ENCODE results near the gene TNFAIP1. TPM values are rescaled to one million over a fixed set of nuclear protein-coding genes. Genes with fewer than 3 reads are reported as not detected.

TNFAIP1 gene
- total RNA-seq, 2 donors from 2014 or later = 34.6 to 38.2 TPM

GRCh38 chr17:28367641-28368305, 32.2 kb downstream of the TNFAIP1 start:
- DNase-seq (no peak), ATAC-seq (no peak)
- intact Hi-C loops (cut with DNase I, micrococcal nuclease) = no loop called here

- ATAC-seq = no peak
Observed at GRCh38 chr17:28368306-28368831, 32.8 kb downstream of the TNFAIP1 start.

GRCh38 chr17:28368915-28369683, 33.5 kb downstream of the TNFAIP1 start:
- intact Hi-C loops (cut with DNase I, micrococcal nuclease) = no loop called here
- no peak for ATAC-seq
- no peak for DNase-seq

More at GRCh38 chr17:28368306-28368831, 32.8 kb downstream of the TNFAIP1 start:
- no peak for DNase-seq
- intact Hi-C loops (cut with DNase I, micrococcal nuclease) = no loop called here

- intact Hi-C loops (cut with DNase I, micrococcal nuclease) = no loop called here
- ATAC-seq (no peak), DNase-seq (no peak)
Observed at GRCh38 chr17:28369684-28370034, 34.1 kb downstream of the TNFAIP1 start.

GRCh38 chr17:28370035-28370743, 34.6 kb downstream of the TNFAIP1 start, which contains the start of gene VTN:
TSS of gene VTN (minus strand) at chr17:28370307. CDS start at chr17:28370203, 104 bp downstream.
- no peak for DNase-seq
- no peak for ATAC-seq
- intact Hi-C loops (cut with DNase I, micrococcal nuclease) = no loop called here

GRCh38 chr17:28370744-28371103, 35.2 kb downstream of the TNFAIP1 start:
- ATAC-seq (no peak), DNase-seq (no peak)
- intact Hi-C loops (cut with DNase I, micrococcal nuclease) = no loop called here

GRCh38 chr17:28371245-28372202, 36.0 kb downstream of the TNFAIP1 start, which contains the start of gene SARM1:
TSS of gene SARM1 (plus strand) at chr17:28371694. CDS start at chr17:28372033, 339 bp downstream.
- intact Hi-C loops (cut with DNase I, micrococcal nuclease) = no loop called here
- ATAC-seq = peak; percentile 42
- peak; percentile 77 to 79 for DNase-seq

GRCh38 chr17:28372203-28372944, 36.8 kb downstream of the TNFAIP1 start:
- DNase-seq (no peak), ATAC-seq (no peak)
- intact Hi-C loops (cut with DNase I, micrococcal nuclease) = no loop called here

- ATAC-seq = no peak
- intact Hi-C loops (cut with DNase I, micrococcal nuclease) = no loop called here
- DNase-seq = no peak
Observed at GRCh38 chr17:28372945-28373274, 37.3 kb downstream of the TNFAIP1 start.

GRCh38 chr17:28379814-28380801, 44.5 kb downstream of the TNFAIP1 start:
- ATAC-seq = no peak
- DNase-seq = no peak
- intact Hi-C loops (cut with DNase I, micrococcal nuclease) = no loop called here

- intact Hi-C loops (cut with DNase I, micrococcal nuclease) = no loop called here
- ATAC-seq = peak; percentile 23
- DNase-seq = peak in 1 of 2 donors; percentile 56
Observed at GRCh38 chr17:28381141-28381825, 45.7 kb downstream of the TNFAIP1 start.

- intact Hi-C loops (cut with DNase I, micrococcal nuclease) = no loop called here
- peak; percentile 93 for ATAC-seq
- peak; percentile 85 to 88 for DNase-seq
Observed at GRCh38 chr17:28384281-28385036, 48.9 kb downstream of the TNFAIP1 start.

- intact Hi-C loops (cut with DNase I, micrococcal nuclease) = no loop called here
- peak; percentile 48 to 51 for DNase-seq
- peak; percentile 66 for ATAC-seq
Observed at GRCh38 chr17:28385037-28385400, 49.5 kb downstream of the TNFAIP1 start.

GRCh38 chr17:28385406-28385805, 49.8 kb downstream of the TNFAIP1 start:
- ATAC-seq (no peak), DNase-seq (peak in 1 of 2 donors; percentile 14)

GRCh38 chr17:28386391-28386790, 50.8 kb downstream of the TNFAIP1 start:
- intact Hi-C loops (cut with DNase I, micrococcal nuclease) = no loop called here
- DNase-seq (no peak), ATAC-seq (no peak)

More at GRCh38 chr17:28385406-28385805, 49.8 kb downstream of the TNFAIP1 start:
- intact Hi-C loops (cut with DNase I, micrococcal nuclease) = no loop called here

All from left colon (tissue), 2 donors.